CD14-positive monocyte (primary cell): ENCODE measurements around the gene PLXND1. TPM values are rescaled to one million over a fixed set of nuclear protein-coding genes. Genes with fewer than 3 reads are reported as not detected.
A peak's percentile ranks its signal among the peaks of the same experiment; 100 is the strongest.

Experiments used
- DNase-seq, 3 donors: peaks; one replicate each; pipeline ENCODE4 v3.0.0-alpha.2; 2011 to 2022
- H2AFZ ChIP-seq: 2 replicates; pipeline ENCODE4 v1.6.0; 2012; ENCODE audit warnings: mild to moderate bottlenecking, low read depth, low read length, inconsistent platforms; ENCODE audit not compliant: insufficient read depth, poor library complexity, severe bottlenecking
- H3K27ac ChIP-seq, 2 donors: 1 replicate in 1 of 2; 2 replicates in 1 of 2; pipeline ENCODE4 v1.5.1; 2012 to 2013; ENCODE audit warnings: low read length in 2 of 2, control low read depth in 1 of 2, inconsistent platforms in 1 of 2, low read depth in 1 of 2, mild to moderate bottlenecking in 1 of 2
- H3K27me3 ChIP-seq, 2 donors: one replicate each; pipeline versions ENCODE4 v1.6.0 to v1.6.1; 2011 to 2013; ENCODE audit warnings: low read length in 2 of 2; ENCODE audit not compliant: control insufficient read depth in 2 of 2, insufficient read depth in 2 of 2
- H3K36me3 ChIP-seq, 2 donors: replicated peaks in 1 of 2; 1 replicate in 1 of 2; 2 replicates in 1 of 2; pipeline versions ENCODE4 v1.5.1 to v1.6.1; 2012 to 2013; ENCODE audit warnings: low read length in 2 of 2, control low read depth in 1 of 2, inconsistent platforms in 1 of 2, mild to moderate bottlenecking in 1 of 2; ENCODE audit not compliant: insufficient read depth in 2 of 2, control insufficient read depth in 1 of 2
- H3K4me1 ChIP-seq, 2 donors: 1 replicate in 1 of 2; 2 replicates in 1 of 2; pipeline versions ENCODE4 v1.5.1 to v1.6.1; 2012 to 2013; ENCODE audit warnings: low read length in 2 of 2, control low read depth in 1 of 2, inconsistent platforms in 1 of 2, mild to moderate bottlenecking in 1 of 2, moderate library complexity in 1 of 2; ENCODE audit not compliant: insufficient read depth in 2 of 2, control insufficient read depth in 1 of 2
- H3K4me2 ChIP-seq: replicated peaks from 2 replicates; pipeline ENCODE3; 2012; ENCODE audit warnings: low read length, moderate library complexity, mild to moderate bottlenecking; ENCODE audit not compliant: poor library complexity, severe bottlenecking; ENCODE audit errors: extremely low read depth
- H3K4me3 ChIP-seq, 3 experiments: fragments of 200-600 bp in 1 of 3; sonication (generic) in 1 of 3; replicated peaks in 1 of 3; 1 replicate in 2 of 3; 2 replicates in 1 of 3; pipeline ENCODE4 v1.5.1; 2011 to 2013; ENCODE audit warnings: low read length in 3 of 3, mild to moderate bottlenecking in 3 of 3, control low read depth in 2 of 3, low read depth in 2 of 3, inconsistent platforms in 1 of 3, moderate library complexity in 1 of 3
- H3K79me2 ChIP-seq: 2 replicates; pipeline ENCODE4 v1.6.0; 2012; ENCODE audit warnings: mild to moderate bottlenecking, control low read depth, inconsistent platforms, low read length, moderate library complexity; ENCODE audit not compliant: insufficient read depth
- H3K9ac ChIP-seq: 2 replicates; pipeline ENCODE4 v1.6.0; 2017; ENCODE audit warnings: low read length, mild to moderate bottlenecking; ENCODE audit not compliant: insufficient read depth, poor library complexity, severe bottlenecking
- H3K9me3 ChIP-seq, 2 donors: replicated peaks in 1 of 2; 1 replicate in 1 of 2; 2 replicates in 1 of 2; pipeline versions ENCODE4 v1.5.1 to v1.6.1; 2012 to 2013; ENCODE audit warnings: low read length in 2 of 2, control low read depth in 1 of 2; ENCODE audit not compliant: control insufficient read depth in 1 of 2, insufficient read depth in 1 of 2
- H4K20me1 ChIP-seq: 2 replicates; pipeline ENCODE4 v1.6.0; 2012; ENCODE audit warnings: mild to moderate bottlenecking, low read length, control low read depth, moderate library complexity; ENCODE audit not compliant: insufficient read depth
- H3K27ac Mint-ChIP-seq, 7 donors: one replicate each; pipeline ENCODE4 v1.8.0; 2020; ENCODE audit warnings: mild to moderate bottlenecking in 7 of 7, mixed read lengths in 7 of 7, moderate library complexity in 6 of 7, inconsistent platforms in 2 of 7
- H3K27me3 Mint-ChIP-seq, 3 donors: one replicate each; pipeline ENCODE4 v1.8.0; 2021 to 2022; ENCODE audit warnings: low read depth in 3 of 3, mild to moderate bottlenecking in 3 of 3, mixed read lengths in 3 of 3, moderate library complexity in 3 of 3, inconsistent platforms in 1 of 3
- H3K36me3 Mint-ChIP-seq, 2 donors: one replicate each; pipeline ENCODE4 v1.8.0; 2020; ENCODE audit warnings: mixed read lengths in 2 of 2, inconsistent platforms in 1 of 2, mild to moderate bottlenecking in 1 of 2
- H3K4me1 Mint-ChIP-seq: one replicate; pipeline ENCODE4 v1.8.0; 2020; ENCODE audit warnings: mild to moderate bottlenecking, mixed read lengths
- H3K4me3 Mint-ChIP-seq, 2 donors: one replicate each; pipeline ENCODE4 v1.8.0; 2020; ENCODE audit warnings: mild to moderate bottlenecking in 2 of 2, mixed read lengths in 2 of 2, moderate library complexity in 1 of 2
- H3K9me3 Mint-ChIP-seq, 7 donors: one replicate each; pipeline ENCODE4 v1.8.0; 2020 to 2022; ENCODE audit warnings: mixed read lengths in 7 of 7, mild to moderate bottlenecking in 6 of 7, moderate library complexity in 6 of 7, inconsistent platforms in 2 of 7
- CTCF ChIP-seq: fragments of 200-600 bp; IDR thresholded peaks from one replicate; pipeline ENCODE4 v1.8.0; 2022; ENCODE audit warnings: antibody characterized with exemption, mild to moderate bottlenecking
- WGBS: methylation state at CpG from one replicate; pipeline ENCODE4 v1.1.5; 2013; ENCODE audit warnings: missing lambda C conversion rate; ENCODE audit not compliant: insufficient coverage; 5-methylcytosine and 5-hydroxymethylcytosine counted together
- intact Hi-C, 2 donors: fragments of 100-400 bp; cut with micrococcal nuclease; formaldehyde crosslinking; loops; one replicate each; pipeline versions ENCODE4 v1.15.0 to v1.15.1; 2023
- polyA plus RNA-seq, 3 donors: library from polyadenylated mRNA; depleted of rRNA in 1 of 3; unstranded in 2 of 3; stranded (reverse) in 1 of 3; fragments of 300-500 nt in 2 of 3; fragments of >200 nt in 1 of 3; fragmentation: Illumina TruSeq in 2 of 3; gene quantifications; 1 replicate in 2 of 3; 2 replicates in 1 of 3; pipeline ENCODE4 v1.2.3, GENCODE V29; 2012 to 2021

The PLXND1 gene
- polyA plus RNA-seq, 3 donors: 7.1 to 170 (median 9.9) TPM

- no peaks in the 10 kb centered on the region for H3K79me2 ChIP-seq
- peak overlapping the region; percentile 40 for H3K4me2 ChIP-seq
- no peaks in the 10 kb centered on the region for H3K9me3 Mint-ChIP-seq
- peaks cover 78 to 85% of the 10 kb centered on the region in 2 donors for H3K4me1 ChIP-seq
- peaks cover 0 to 2% (median 0%) of the 10 kb centered on the region in 3 donors for H3K27me3 Mint-ChIP-seq
- H3K27me3 ChIP-seq: no peaks in the 10 kb centered on the region
- H3K36me3 Mint-ChIP-seq: no peaks in the 10 kb centered on the region
- H3K36me3 ChIP-seq: no peaks in the 10 kb centered on the region
- H3K27ac Mint-ChIP-seq: peak overlapping the region in 6 of 7 donors; percentile 56 to 92 (median 82)
- no peaks in the 10 kb centered on the region for H3K9me3 ChIP-seq
- intact Hi-C loops: loop anchor here (5.0 to 10.0 kb wide), 6 partner anchors 32 to 488 kb away; no protein-coding TSS in a partner anchor
- WGBS: 50% methylated on average over 11 of the region's 11 CpGs
- H3K4me1 Mint-ChIP-seq: peaks cover 64% of the 10 kb centered on the region
- DNase-seq: peak in 2 of 3 donors; percentile 61 to 74
- no peaks in the 10 kb centered on the region for H4K20me1 ChIP-seq
- H3K9ac ChIP-seq: no peak overlapping the region
- no peak for TF ChIP-seq CTCF
- peak overlapping the region in 1 of 3 experiments; percentile 77 for H3K4me3 ChIP-seq
- peak overlapping the region; percentile 24 to 42 for H3K27ac ChIP-seq
- peak overlapping the region; percentile 16 to 71 for H3K4me3 Mint-ChIP-seq
- peak overlapping the region; percentile 32 for H2AFZ ChIP-seq
Measured at GRCh38 chr3:129624347-129625071, 18.0 kb upstream of the PLXND1 start.

GRCh38 chr3:129623447-129624118 is 17.1 kb upstream of the PLXND1 start:
- H3K4me2 ChIP-seq: no peak overlapping the region
- intact Hi-C loops: loop anchor here in 1 of 2 donors (10.0 kb wide), 1 partner anchor 129 kb away; no protein-coding TSS in a partner anchor

More at GRCh38 chr3:129623447-129624118, 17.1 kb upstream of the PLXND1 start:
- Mint-ChIP-seq H3K4me1 (peaks cover 69% of the 10 kb centered on the region), H3K9me3 (no peaks in the 10 kb centered on the region), H3K27me3 (peaks cover 0 to 2% (median 0%) of the 10 kb centered on the region in 3 donors), H3K36me3 (no peaks in the 10 kb centered on the region), H3K27ac (peak overlapping the region in 2 of 7 donors; percentile 24 to 73), H3K4me3 (no peak overlapping the region)
- H3K9ac ChIP-seq: no peak overlapping the region
- H3K79me2 ChIP-seq: no peaks in the 10 kb centered on the region
- H3K9me3 ChIP-seq: no peaks in the 10 kb centered on the region
- H4K20me1 ChIP-seq: no peaks in the 10 kb centered on the region
- DNase-seq: no peak
- no peak overlapping the region for H2AFZ ChIP-seq
- no peak overlapping the region for H3K4me3 ChIP-seq
- H3K36me3 ChIP-seq: no peaks in the 10 kb centered on the region
- no peaks in the 10 kb centered on the region for H3K27me3 ChIP-seq
- peak overlapping the region in 1 of 2 donors; percentile 24 for H3K27ac ChIP-seq
- WGBS: 82% methylated on average over 4 of the region's 17 CpGs
- H3K4me1 ChIP-seq: peaks cover 81 to 88% of the 10 kb centered on the region in 2 donors
- no peak for TF ChIP-seq CTCF
